Hematopoietic multipotent progenitor cell treated with erythropoietin and hydrocortisone succinate and interleukin-3 and kit ligand, for 6 days (in vitro differentiated cells): Measurements from ENCODE around the gene CALHM2.
"Not testable (repeated sequence)": the region's sequence is repeated elsewhere in the genome, so short reads cannot be mapped to it uniquely, and the experiment has no call there.

Source experiments
- DNase-seq: peaks from one replicate; pipeline ENCODE4 v3.0.0-alpha.2; 2015

Gene CALHM2

DNA sequence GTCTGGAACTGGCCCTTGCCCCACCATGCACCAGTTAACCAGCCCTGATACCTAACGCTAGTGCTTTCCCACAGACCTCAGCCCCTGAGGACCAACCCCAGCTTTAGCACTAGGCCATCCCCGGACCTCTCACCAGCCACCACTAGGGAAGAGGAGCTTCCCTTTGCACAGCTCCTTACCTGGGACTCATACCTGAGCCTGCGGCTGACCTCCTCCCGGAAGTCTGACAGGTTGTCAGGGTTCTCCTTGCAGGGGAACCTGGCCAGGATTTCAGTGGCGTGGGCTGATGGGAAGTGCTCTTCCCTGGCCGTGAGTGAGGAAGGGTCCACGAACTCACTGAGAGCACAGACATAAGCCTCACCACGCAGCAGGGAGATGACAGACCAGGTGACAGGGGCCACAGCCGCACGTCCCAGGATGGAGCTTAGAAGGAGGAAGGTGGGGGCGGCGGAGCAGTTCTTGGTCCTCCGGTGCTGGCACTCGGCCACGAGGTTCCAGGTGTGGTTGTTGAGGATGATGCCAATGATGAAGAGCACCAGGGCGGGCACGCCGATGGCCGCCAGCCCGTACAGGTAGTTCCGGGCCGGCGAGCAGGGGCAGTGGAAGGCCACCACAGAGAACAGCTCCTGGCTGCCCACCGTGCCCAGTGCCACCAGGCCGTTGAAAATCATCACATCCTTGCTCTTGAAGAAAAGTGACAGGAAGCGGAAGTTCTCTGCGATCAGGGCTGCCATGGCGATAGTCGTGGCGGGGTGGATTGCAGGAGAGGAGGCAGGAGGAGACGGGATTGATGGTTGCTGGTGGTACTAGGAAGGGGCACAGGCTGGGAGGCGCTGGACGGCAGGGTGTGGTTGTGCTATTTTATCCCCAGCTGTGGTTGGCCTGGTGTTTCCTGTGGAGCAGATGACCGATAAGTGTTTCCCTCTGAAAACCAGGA lies 2.7 kb downstream of the CALHM2 start:
- DNase-seq: no peak

GRCh38 chr10:103448746-103449145 lies 3.4 kb downstream of the CALHM2 start:
- DNase-seq: no peak

DNA sequence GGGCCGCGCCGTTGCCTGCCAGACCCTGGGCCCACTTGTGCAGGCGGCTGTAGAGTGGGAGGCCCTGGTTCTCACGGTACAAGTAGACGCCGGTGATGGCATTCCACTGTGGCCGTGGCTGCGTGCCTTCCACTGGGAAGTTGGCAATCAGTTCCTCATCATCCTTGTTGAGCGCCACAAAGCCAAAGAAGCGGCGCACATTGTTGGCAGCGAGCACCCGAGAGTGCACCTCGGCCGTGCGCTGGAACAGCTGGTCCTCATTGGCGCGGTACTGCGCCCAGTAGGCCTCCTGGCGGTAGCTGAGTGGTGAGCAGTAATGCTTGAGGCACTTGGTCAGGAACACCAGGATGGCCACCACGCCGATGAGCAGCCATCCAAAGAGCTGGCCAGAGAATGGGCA lies 5.0 kb downstream of the CALHM2 start:
- no peak for DNase-seq

DNA sequence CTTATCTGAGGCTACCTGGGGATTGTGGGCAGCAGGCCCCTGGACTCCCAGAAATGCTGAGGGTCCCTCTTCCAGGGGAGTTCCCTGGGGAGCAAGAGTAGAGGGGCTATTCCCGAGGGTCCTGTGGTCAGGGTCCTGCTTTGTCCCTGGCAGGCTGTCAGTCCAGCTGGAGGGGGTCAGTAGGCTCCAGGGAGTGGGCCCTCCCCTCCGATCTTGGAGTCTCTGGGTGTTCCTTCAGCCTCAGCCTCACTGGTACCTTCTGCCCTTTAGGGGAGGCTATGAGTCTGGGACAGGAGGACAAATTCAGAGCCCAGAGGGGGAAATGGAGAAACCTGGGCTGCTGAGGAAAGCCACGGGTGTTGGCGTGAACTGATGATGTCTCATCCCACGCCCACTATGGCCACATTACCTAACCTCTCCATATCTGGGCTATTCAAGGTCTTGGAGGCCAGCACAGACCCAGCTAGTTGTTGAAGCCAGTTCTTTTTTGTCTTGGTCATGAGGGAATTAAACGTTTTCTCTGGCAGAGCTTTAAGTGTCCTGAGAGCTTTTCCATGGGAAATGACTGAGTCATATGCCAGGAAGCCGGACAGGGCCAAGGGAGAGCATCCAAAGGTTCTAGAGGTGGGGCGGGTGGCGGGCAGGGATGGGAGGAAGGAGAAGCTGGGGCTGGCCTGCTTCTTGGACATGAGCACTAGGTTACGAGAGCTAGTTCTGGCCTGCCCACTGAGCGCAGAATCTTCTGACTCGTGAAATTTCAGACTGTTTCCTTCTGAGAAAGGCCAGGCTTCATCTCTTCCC lies 6.2 kb downstream of the CALHM2 start:
- no peak for DNase-seq

DNA sequence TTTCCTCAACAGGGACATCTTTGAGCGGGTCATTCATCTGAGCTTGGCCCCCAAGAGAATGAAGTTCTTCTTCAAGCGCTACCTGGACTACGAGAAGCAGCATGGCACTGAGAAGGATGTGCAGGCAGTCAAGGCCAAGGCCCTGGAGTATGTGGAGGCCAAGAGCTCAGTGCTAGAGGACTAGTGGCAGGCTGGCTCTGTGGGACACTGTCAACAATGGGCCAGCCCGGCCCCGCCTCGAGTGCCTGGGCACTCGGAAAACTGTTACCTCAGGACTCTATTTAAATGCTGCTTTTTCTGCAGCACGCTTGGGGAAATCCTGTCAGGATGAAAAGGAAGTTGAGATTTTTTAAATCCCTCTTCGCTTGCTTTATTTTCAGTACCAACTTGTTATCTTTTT lies 6.8 kb downstream of the CALHM2 start:
- no peak for DNase-seq

DNA sequence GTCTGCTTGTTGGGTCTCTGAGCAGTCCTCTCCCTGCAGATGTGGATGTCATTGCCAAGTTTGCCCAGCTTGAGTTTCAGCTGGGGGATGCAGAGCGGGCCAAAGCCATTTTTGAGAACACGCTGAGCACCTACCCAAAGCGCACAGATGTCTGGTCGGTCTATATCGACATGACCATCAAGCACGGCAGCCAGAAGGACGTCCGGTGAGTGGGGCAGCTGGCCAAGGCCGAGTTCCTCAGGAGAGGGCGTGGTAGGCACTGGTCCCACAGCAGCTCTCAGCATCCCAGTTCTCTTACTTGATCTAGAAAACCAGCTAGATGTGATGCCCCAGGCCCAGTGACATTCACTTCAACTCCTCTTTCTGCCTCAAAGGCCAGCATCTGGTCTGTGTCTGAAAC lies 7.7 kb downstream of the CALHM2 start:
- DNase-seq: no peak

GRCh38 chr10:103443475-103444185 lies 8.5 kb downstream of the CALHM2 start:
- no peak for DNase-seq

DNA sequence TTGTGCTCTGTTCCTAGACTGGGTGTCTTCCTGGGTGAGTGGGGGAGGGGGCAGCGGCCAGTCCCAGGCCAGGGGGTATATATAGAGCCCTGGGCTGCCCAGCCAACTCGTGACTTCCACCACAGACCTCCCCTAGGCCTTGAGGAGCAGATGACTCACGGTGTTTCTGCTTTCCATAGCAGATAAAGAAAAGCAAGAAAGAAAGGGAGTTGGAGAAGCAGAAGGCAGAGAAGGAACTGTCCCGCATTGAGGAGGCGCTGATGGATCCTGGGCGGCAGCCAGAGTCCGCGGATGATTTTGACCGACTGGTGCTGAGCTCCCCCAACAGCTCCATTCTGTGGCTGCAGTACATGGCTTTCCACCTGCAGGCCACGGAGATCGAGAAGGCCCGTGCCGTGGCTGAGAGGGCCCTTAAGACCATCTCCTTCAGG lies 10.1 kb downstream of the CALHM2 start:
- DNase-seq: no peak

DNA sequence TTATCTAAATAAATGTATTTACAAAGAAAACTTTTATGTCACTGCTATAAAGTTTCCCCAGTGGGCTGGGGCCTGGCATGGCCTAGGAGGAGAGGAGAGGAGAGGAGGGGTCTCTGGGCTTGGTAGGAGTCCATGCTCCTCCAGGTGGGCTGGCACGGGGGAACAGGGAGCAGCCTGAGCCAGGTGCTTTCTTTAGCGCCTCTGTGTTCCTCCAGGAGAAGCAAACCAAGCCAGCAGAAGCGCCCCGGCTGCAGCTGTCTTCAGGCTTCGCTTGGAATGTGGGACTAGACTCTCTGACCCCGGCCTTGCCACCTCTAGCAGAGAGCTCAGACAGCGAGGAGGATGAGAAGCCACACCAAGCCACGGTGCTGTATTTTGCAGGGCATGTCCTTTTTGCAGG lies 10.6 kb downstream of the CALHM2 start:
- no peak for DNase-seq

DNA sequence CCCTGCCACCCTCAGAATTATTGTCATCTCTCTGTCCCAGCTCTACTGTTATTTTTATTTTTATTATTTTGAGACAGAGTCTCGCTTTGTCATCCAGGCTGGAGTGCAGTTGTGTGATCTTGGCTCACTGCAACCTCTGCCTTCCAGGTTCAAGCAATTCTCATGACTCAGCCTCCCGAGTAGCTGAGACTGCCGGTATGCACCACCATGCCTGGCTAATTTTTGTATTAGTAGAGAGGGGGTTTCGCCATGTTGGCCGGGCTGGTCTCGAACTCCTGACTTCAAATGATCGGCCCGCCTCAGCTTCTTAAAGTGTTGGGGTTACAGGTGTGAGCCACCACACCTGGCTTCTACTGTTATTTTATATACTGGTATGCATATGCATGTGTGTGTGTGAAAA lies 11.0 kb downstream of the CALHM2 start:
- DNase-seq: no peak

DNA sequence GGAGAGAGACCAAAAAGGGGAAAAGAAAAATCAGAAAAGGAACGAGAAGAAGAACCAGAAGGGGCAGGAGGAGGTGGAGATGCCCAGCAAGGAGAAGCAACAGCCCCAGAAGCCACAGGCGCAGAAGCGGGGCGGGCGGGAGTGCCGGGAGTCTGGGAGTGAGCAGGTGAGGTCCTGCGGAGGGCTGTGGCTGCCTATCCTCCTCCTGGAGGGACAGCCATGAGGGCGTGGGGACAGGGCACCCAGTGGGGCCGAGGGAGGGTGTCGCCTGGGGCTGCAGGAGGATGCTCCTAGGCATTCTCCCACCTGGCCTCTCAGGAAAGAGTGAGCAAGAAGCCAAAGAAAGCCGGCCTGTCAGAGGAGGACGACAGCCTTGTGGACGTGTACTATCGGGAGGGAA lies 11.8 kb downstream of the CALHM2 start:
- no peak for DNase-seq

- no peak for DNase-seq
Measured at GRCh38 chr10:103439776-103440175, 12.4 kb downstream of the CALHM2 start.

DNA sequence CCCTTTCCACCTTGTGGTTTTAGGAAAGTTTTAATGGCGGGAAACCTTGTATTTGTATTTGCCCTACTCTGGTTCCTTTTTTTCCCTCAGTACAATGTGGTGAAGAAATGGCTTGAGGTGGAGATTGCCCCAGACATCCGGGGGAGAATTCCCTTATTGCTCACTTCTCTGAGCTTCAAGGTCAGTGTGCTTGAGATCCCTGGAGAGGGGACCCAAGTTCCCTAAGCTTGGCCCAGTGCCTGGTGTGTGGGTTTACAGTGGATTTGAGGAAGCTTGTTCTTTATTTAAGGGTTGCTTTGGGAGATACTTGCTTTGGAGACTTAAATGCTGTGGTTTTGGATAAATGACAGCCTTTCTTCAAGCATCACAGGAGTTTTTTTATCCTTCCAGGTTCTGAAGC lies 18.3 kb downstream of the CALHM2 start:
- no peak for DNase-seq

- no peak for DNase-seq
Measured at GRCh38 chr10:103431902-103432301, 20.3 kb downstream of the CALHM2 start.

- no peak for DNase-seq
Measured at GRCh38 chr10:103429647-103430046, 22.5 kb downstream of the CALHM2 start.

- DNase-seq: no peak
Measured at GRCh38 chr10:103428989-103429643, 23.1 kb downstream of the CALHM2 start.

GRCh38 chr10:103427866-103428265 lies 24.3 kb downstream of the CALHM2 start:
- no peak for DNase-seq

DNA sequence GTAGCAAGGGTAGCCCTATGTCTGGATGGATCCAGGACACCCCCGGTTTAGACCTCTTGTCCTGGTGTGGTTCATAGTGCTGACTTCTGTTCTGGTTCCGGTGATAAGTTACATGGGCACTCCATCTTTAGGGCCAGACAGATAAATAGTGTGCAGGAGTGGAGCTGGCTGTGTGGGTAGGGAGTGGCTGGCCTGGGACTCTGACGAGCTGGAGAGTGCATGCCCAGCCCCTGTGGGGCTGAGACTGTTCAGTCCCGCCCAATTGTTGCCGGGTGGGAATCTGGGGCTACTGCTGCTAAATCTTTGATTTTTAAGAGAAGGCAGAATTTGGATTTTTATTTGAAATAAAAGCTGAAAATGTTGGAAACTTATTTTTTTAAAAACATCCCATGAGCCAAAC lies 28.4 kb downstream of the CALHM2 start:
- no peak for DNase-seq

- DNase-seq: no peak
Measured at GRCh38 chr10:103419101-103419500, 33.1 kb downstream of the CALHM2 start.

DNA sequence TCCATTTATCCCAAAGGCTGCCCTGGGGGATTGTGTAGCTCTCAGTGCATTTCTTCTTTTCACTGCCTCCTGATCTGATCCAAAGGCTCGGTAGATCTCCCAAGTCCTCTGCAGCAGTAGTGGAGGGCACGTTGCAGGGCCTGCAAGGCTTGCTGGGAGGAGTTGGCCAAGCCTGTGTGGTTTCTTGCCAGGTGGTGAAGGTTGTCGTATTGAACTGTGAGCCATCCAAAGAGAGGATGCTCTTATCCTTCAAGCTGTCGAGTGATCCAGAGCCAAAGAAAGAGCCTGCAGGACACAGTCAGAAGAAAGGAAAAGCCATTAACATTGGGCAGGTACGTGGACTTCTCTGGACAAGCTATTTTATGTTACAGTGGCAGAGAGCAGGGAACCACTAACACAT lies 34.6 kb downstream of the CALHM2 start:
- DNase-seq: no peak

GRCh38 chr10:103417148-103417469 lies 35.1 kb downstream of the CALHM2 start:
- not testable (repeated sequence) for DNase-seq

- DNase-seq: peak; percentile 87
Measured at GRCh38 chr10:103416436-103417147, 35.6 kb downstream of the CALHM2 start.
